ENCODE data around the gene C17orf75.

DNA sequence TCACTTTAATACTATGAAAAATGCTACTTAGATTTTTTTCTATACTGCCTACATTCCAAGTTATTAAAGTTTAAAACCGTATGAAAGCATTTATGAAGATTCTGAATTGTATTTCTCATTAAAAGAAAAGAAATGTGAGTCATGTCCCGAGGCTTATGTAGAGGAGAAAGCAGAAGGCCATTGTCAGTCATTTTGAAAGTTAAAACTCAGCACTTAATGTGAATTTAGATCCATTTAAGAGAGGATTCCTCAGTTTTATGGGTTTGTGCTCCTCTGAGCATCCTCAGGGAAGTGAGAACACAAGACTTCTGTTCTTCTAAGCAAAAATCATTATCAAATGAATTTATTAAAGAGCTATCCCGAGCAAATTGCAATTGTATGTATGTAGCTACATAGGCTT, 11.8 kb downstream of the C17orf75 start:
- no peak for TF ChIP-seq EZH2phosphoT487 (IDR thresholded peaks at IDR 0.05; ENCODE audit: low read depth)
- TF ChIP-seq, protein P1, sequence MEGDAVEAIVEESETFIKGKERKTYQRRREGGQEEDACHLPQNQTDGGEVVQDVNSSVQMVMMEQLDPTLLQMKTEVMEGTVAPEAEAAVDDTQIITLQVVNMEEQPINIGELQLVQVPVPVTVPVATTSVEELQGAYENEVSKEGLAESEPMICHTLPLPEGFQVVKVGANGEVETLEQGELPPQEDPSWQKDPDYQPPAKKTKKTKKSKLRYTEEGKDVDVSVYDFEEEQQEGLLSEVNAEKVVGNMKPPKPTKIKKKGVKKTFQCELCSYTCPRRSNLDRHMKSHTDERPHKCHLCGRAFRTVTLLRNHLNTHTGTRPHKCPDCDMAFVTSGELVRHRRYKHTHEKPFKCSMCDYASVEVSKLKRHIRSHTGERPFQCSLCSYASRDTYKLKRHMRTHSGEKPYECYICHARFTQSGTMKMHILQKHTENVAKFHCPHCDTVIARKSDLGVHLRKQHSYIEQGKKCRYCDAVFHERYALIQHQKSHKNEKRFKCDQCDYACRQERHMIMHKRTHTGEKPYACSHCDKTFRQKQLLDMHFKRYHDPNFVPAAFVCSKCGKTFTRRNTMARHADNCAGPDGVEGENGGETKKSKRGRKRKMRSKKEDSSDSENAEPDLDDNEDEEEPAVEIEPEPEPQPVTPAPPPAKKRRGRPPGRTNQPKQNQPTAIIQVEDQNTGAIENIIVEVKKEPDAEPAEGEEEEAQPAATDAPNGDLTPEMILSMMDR (IDR thresholded peaks at IDR 0.05; ENCODE audit: low read depth, low read length) = no peak

Data from OCI-LY3 (cell line).